Caco-2 (cell line): ENCODE measurements around the gene PLA2G2C. TPM values are rescaled to one million over a fixed set of nuclear protein-coding genes. Genes with fewer than 3 reads are reported as not detected.

Source experiments
- BruUV-seq: library from RNA; stranded (reverse); fragments of 400-500 nt; replicated peaks from 2 replicates; lab custom pipeline; 2021; lab: Mats Ljungman, UMichigan
- CTCF ChIA-PET: fragments of 300-600 bp; sonication (Branson Sonifier 250); formaldehyde crosslinking; loops from one replicate; lab custom pipeline; 2022; ENCODE audit warnings: antibody characterized with exemption; lab: Charles Lee
- POLR2A ChIA-PET: fragments of 300-600 bp; sonication (Branson Sonifier 250); formaldehyde crosslinking; loops from one replicate; lab custom pipeline; 2022; ENCODE audit warnings: antibody characterized with exemption; lab: Charles Lee
- DNase-seq, 2 experiments: peaks; one replicate each; pipeline versions ENCODE4 v3.0.0 to v3.0.0-alpha.2; 2020 to 2022
- H3K27me3 ChIP-seq: replicated peaks from 2 replicates; pipeline ENCODE4 v1.6.0; 2011; ENCODE audit warnings: low read length; ENCODE audit not compliant: control insufficient read depth, insufficient read depth
- H3K36me3 ChIP-seq: 2 replicates; pipeline ENCODE4 v1.5.1; 2011; ENCODE audit warnings: low read length; ENCODE audit not compliant: control insufficient read depth, insufficient read depth
- H3K4me1 ChIP-seq: fragments of 250-450 bp; sonication (Bioruptor Pico); 2 replicates; pipeline ENCODE4 v1.5.1; 2020; ENCODE audit warnings: mild to moderate bottlenecking
- H3K4me3 ChIP-seq: 2 replicates; pipeline ENCODE4 v1.5.1; 2011; ENCODE audit warnings: low read depth, mild to moderate bottlenecking, control low read depth, low read length
- H3K9me3 ChIP-seq: fragments of 250-450 bp; sonication (Bioruptor Pico); 2 replicates; pipeline ENCODE4 v1.5.1; 2020; ENCODE audit warnings: mild to moderate bottlenecking, moderate library complexity
- H3K27ac Mint-ChIP-seq: one replicate; pipeline ENCODE4 v1.8.0; 2022; ENCODE audit warnings: mixed read lengths; ENCODE audit not compliant: unreplicated experiment
- H3K27me3 Mint-ChIP-seq: one replicate; pipeline ENCODE4 v1.8.0; 2022; ENCODE audit warnings: mixed read lengths; ENCODE audit not compliant: insufficient read depth, unreplicated experiment
- H3K36me3 Mint-ChIP-seq: one replicate; pipeline ENCODE4 v1.8.0; 2022; ENCODE audit warnings: mild to moderate bottlenecking, mixed read lengths; ENCODE audit not compliant: insufficient read depth, unreplicated experiment
- H3K4me1 Mint-ChIP-seq: one replicate; pipeline ENCODE4 v1.8.0; 2022; ENCODE audit warnings: low read depth, mixed read lengths; ENCODE audit not compliant: unreplicated experiment
- H3K4me3 Mint-ChIP-seq: one replicate; pipeline ENCODE4 v1.8.0; 2022; ENCODE audit warnings: mild to moderate bottlenecking, moderate library complexity, mixed read lengths; ENCODE audit not compliant: unreplicated experiment
- H3K9me3 Mint-ChIP-seq: one replicate; pipeline ENCODE4 v1.8.0; 2022; ENCODE audit warnings: mixed read lengths; ENCODE audit not compliant: unreplicated experiment
- intact Hi-C: fragments of 100-400 bp; cut with micrococcal nuclease; formaldehyde crosslinking; loops from one replicate; pipeline ENCODE4 v1.10.0; 2022; ENCODE audit not compliant: unreplicated experiment
- total RNA-seq: library from RNA; stranded (reverse); gene quantifications from 2 replicates; pipeline ENCODE4 v1.2.3, GENCODE V29; 2022
- TF ChIP-seq, protein P1 (sequence below), 2 experiments: fragments of 200-600 bp in 1 of 2; IDR thresholded peaks; 1 replicate in 1 of 2; 2 replicates in 1 of 2; pipeline versions ENCODE4 v1.5.1 to v1.8.0; 2011 to 2022; ENCODE audit warnings: antibody characterized with exemption in 1 of 2, control low read depth in 1 of 2, inconsistent platforms in 1 of 2, low read depth in 1 of 2, low read length in 1 of 2, mild to moderate bottlenecking in 1 of 2, moderate library complexity in 1 of 2; ENCODE audit not compliant: insufficient read depth in 1 of 2, severe bottlenecking in 1 of 2, unreplicated experiment in 1 of 2

The PLA2G2C gene
- total RNA-seq, 1 experiment from 2014 or later, result not detected

DNA sequence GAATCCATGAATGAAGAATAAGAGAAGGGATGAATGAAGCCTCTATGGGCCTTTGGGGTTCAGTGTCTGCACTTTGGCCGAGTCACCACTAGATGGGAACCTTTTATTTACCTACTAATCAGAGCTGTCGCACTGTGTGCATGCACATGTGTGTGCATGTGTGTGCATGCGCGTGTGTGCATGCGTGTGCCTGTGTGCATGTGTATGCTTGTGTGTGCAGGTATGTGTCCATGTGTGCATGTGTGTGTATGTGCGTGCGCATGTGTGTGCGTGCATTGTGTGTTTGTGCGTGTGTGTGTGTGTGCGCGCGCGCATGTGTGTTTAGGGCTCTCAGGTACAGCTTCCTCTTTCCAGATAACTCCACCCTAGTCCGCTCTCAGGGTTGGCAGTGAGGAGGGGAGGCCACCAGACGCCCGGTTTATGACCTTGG, 20.8 kb downstream of the PLA2G2C start:
- peaks cover 2% of the 10 kb centered on the region for H3K27me3 Mint-ChIP-seq
- H3K27ac Mint-ChIP-seq, result no peak overlapping the region
- DNase-seq, result no peak
- no peak overlapping the region for H3K4me3 Mint-ChIP-seq
- H3K36me3 Mint-ChIP-seq, result no peaks in the 10 kb centered on the region
- H3K4me3 ChIP-seq, result no peak overlapping the region
- ChIA-PET POLR2A (no interaction called here), CTCF (no interaction called here)
- H3K4me1 ChIP-seq, result no peaks in the 10 kb centered on the region
- peaks cover 2% of the 10 kb centered on the region; the same call in 1 of the 2 replicates for H3K9me3 ChIP-seq
- peaks cover 20% of the 10 kb centered on the region for H3K9me3 Mint-ChIP-seq
- no TSS peak for BruUV-seq
- TF ChIP-seq, protein P1, sequence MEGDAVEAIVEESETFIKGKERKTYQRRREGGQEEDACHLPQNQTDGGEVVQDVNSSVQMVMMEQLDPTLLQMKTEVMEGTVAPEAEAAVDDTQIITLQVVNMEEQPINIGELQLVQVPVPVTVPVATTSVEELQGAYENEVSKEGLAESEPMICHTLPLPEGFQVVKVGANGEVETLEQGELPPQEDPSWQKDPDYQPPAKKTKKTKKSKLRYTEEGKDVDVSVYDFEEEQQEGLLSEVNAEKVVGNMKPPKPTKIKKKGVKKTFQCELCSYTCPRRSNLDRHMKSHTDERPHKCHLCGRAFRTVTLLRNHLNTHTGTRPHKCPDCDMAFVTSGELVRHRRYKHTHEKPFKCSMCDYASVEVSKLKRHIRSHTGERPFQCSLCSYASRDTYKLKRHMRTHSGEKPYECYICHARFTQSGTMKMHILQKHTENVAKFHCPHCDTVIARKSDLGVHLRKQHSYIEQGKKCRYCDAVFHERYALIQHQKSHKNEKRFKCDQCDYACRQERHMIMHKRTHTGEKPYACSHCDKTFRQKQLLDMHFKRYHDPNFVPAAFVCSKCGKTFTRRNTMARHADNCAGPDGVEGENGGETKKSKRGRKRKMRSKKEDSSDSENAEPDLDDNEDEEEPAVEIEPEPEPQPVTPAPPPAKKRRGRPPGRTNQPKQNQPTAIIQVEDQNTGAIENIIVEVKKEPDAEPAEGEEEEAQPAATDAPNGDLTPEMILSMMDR (IDR thresholded peaks at IDR 0.05; ENCODE audit: insufficient read depth in 1 of 2, low read depth in 1 of 2, low read length in 1 of 2, severe bottlenecking in 1 of 2, unreplicated experiment in 1 of 2), result peak; percentile 0 to 18
- intact Hi-C loops, result no loop called here
- H3K36me3 ChIP-seq, result no peaks in the 10 kb centered on the region
- H3K4me1 Mint-ChIP-seq, result no peaks in the 10 kb centered on the region
- H3K27me3 ChIP-seq, result no peaks in the 10 kb centered on the region

DNA sequence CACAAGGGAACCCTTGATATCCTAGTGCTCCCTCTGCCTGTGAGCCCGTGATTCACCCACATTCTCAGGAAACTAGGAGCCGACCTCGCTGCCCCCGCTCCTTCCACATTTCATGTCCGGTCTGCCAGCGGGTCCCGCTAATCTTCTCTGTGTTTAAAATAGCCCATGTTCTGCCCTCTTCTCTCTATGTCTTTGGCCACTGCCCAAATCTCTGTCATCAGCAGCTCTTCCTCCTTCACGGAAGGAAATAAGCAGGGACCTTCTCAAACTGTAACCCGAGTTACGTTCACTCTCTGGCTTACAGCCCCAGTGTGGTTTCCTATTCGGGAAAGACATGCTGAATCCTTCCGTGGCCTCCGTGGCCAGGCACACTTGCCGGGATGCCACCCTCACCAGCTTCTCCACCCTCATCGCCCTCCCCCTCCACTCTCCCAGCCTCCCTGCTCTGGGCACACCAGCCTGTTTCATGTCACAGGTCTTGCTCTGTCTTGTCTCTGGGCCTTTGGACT, 21.6 kb downstream of the PLA2G2C start:
- Mint-ChIP-seq H3K27me3 (peaks cover 2% of the 10 kb centered on the region), H3K9me3 (peaks cover 20% of the 10 kb centered on the region), H3K4me1 (no peaks in the 10 kb centered on the region), H3K4me3 (no peak overlapping the region), H3K27ac (no peak overlapping the region), H3K36me3 (no peaks in the 10 kb centered on the region)
- BruUV-seq, result no TSS peak
- intact Hi-C loops, result no loop called here
- TF ChIP-seq, protein P1 (IDR thresholded peaks at IDR 0.05; ENCODE audit: insufficient read depth in 1 of 2, low read depth in 1 of 2, low read length in 1 of 2, severe bottlenecking in 1 of 2, unreplicated experiment in 1 of 2), result no peak
- DNase-seq, result no peak
- POLR2A ChIA-PET, result no interaction called here
- Histone ChIP-seq H3K4me1 (no peaks in the 10 kb centered on the region), H3K27me3 (no peaks in the 10 kb centered on the region), H3K4me3 (no peak overlapping the region), H3K9me3 (peaks cover 6% of the 10 kb centered on the region), H3K36me3 (no peaks in the 10 kb centered on the region)
- CTCF ChIA-PET, result no interaction called here

DNA sequence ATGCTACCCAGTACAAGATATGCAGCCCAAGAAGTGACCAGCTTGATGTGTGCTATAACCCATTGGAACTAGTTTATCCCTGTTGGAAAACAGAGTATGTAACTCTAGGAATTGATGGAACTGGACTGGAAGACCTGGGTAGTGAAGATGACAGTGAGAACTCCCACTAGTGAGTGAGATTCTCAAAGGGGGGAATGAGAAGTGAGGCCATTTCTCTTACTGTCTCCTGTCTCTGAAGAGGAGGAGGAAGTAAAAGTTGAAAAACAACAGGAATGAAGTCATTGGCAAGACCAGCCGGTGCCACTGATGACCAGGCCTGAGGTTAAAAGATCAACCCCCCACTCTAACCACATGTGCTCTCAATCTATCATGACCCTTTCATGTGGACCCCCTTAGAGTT, 26.3 kb downstream of the PLA2G2C start:
- TF ChIP-seq, protein P1 (IDR thresholded peaks at IDR 0.05; ENCODE audit: insufficient read depth in 1 of 2, low read depth in 1 of 2, low read length in 1 of 2, severe bottlenecking in 1 of 2, unreplicated experiment in 1 of 2), result no peak
- POLR2A ChIA-PET, result no interaction called here
- peaks cover 6% of the 10 kb centered on the region for H3K9me3 ChIP-seq
- H3K36me3 Mint-ChIP-seq, result no peaks in the 10 kb centered on the region
- no peak overlapping the region for H3K27ac Mint-ChIP-seq
- H3K36me3 ChIP-seq, result no peaks in the 10 kb centered on the region
- H3K4me3 Mint-ChIP-seq, result no peak overlapping the region
- no peak for DNase-seq
- peaks cover 8% of the 10 kb centered on the region for H3K9me3 Mint-ChIP-seq
- BruUV-seq, result no TSS peak
- CTCF ChIA-PET, result no interaction called here
- peaks cover 2% of the 10 kb centered on the region for H3K27me3 Mint-ChIP-seq
- intact Hi-C loops, result no loop called here
- H3K4me1 Mint-ChIP-seq, result no peaks in the 10 kb centered on the region
- no peaks in the 10 kb centered on the region for H3K4me1 ChIP-seq
- H3K27me3 ChIP-seq, result no peaks in the 10 kb centered on the region
- no peak overlapping the region for H3K4me3 ChIP-seq
